Measurements from ENCODE around the gene ZNF217. TPM values are rescaled to one million over a fixed set of nuclear protein-coding genes. Genes with fewer than 3 reads are reported as not detected.

ZNF217 gene
- total and polyA plus RNA-seq, 9 of the 15 experiments (the other 6 are each of a cell fraction or from before 2014, with no cell fraction given), result 3.0 to 41.8 (median 16.8) TPM

DNA sequence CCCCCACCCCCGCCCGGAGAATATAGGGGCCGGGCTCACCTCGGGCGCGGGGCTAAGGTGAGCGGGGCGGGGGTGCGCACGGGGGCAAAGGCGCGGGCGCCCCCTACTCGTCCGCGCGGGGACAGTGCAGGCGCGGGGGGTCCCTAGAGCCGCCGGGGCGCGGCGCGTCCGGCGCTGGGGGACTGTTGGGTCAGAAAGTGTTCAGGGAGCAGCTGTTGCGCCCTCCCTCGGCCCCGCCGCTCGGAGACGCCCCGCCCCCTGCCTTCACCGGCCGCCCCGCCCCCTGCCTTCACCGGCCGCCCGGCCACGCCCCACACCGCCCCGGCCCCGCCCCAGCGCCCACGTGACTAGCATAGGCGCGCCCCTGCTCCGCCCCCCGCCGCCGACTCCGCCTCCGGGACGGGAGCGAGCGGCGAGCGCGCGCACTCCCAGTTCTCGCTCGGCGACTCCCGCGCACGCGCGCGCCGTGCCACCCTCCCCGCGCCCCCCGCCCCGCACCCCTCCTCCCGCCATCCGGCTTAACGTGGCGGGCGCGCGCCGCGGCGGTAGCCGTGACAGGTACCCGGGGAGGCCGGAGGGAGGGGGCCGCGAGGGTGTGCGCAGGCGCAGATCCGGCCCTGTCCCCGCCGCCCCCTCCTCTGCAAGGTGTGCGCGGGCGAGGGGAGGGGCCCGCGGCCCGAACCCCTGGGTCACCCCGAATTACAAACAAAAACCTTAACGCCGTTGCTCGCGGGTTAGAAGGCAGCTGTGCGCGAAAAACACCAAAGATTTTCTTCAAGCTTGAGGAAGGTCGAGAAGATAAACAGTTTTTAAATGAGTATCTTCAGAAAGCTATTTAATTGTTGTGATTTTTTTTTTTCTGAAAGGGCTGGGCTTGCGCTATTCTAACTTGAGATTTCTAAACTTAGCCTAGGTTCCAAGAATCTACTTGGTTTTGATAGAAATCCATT is 704 bp upstream of the ZNF217 start (continued):
- no peak for TF ChIP-seq ZNF780A (CRISPR knock-in tag; IDR thresholded peaks at IDR 0.05)
- TF ChIP-seq, protein P1, sequence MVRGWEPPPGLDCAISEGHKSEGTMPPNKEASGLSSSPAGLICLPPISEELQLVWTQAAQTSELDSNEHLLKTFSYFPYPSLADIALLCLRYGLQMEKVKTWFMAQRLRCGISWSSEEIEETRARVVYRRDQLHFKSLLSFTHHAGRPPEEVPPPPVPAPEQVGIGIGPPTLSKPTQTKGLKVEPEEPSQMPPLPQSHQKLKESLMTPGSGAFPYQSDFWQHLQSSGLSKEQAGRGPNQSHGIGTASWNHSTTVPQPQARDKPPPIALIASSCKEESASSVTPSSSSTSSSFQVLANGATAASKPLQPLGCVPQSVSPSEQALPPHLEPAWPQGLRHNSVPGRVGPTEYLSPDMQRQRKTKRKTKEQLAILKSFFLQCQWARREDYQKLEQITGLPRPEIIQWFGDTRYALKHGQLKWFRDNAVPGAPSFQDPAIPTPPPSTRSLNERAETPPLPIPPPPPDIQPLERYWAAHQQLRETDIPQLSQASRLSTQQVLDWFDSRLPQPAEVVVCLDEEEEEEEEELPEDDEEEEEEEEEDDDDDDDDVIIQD (CRISPR knock-in tag; IDR thresholded peaks at IDR 0.05), result no peak
- no peak for TF ChIP-seq DDX20 (tag; IDR thresholded peaks at IDR 0.05; ENCODE audit: low read depth)
- TF ChIP-seq FOXP1 (CRISPR knock-in tag; IDR thresholded peaks at IDR 0.05), result no peak
- TF ChIP-seq ZNF699 (CRISPR knock-in tag; IDR thresholded peaks at IDR 0.05; ENCODE audit: insufficient replicate concordance), result no peak
- TF ChIP-seq, protein P2, sequence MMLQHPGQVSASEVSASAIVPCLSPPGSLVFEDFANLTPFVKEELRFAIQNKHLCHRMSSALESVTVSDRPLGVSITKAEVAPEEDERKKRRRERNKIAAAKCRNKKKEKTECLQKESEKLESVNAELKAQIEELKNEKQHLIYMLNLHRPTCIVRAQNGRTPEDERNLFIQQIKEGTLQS (IDR thresholded peaks at IDR 0.05), result no peak
- TF ChIP-seq, protein P2 (CRISPR knock-in tag; conservative IDR thresholded peaks at IDR 0.05), result no peak
- TF ChIP-seq, protein P3, sequence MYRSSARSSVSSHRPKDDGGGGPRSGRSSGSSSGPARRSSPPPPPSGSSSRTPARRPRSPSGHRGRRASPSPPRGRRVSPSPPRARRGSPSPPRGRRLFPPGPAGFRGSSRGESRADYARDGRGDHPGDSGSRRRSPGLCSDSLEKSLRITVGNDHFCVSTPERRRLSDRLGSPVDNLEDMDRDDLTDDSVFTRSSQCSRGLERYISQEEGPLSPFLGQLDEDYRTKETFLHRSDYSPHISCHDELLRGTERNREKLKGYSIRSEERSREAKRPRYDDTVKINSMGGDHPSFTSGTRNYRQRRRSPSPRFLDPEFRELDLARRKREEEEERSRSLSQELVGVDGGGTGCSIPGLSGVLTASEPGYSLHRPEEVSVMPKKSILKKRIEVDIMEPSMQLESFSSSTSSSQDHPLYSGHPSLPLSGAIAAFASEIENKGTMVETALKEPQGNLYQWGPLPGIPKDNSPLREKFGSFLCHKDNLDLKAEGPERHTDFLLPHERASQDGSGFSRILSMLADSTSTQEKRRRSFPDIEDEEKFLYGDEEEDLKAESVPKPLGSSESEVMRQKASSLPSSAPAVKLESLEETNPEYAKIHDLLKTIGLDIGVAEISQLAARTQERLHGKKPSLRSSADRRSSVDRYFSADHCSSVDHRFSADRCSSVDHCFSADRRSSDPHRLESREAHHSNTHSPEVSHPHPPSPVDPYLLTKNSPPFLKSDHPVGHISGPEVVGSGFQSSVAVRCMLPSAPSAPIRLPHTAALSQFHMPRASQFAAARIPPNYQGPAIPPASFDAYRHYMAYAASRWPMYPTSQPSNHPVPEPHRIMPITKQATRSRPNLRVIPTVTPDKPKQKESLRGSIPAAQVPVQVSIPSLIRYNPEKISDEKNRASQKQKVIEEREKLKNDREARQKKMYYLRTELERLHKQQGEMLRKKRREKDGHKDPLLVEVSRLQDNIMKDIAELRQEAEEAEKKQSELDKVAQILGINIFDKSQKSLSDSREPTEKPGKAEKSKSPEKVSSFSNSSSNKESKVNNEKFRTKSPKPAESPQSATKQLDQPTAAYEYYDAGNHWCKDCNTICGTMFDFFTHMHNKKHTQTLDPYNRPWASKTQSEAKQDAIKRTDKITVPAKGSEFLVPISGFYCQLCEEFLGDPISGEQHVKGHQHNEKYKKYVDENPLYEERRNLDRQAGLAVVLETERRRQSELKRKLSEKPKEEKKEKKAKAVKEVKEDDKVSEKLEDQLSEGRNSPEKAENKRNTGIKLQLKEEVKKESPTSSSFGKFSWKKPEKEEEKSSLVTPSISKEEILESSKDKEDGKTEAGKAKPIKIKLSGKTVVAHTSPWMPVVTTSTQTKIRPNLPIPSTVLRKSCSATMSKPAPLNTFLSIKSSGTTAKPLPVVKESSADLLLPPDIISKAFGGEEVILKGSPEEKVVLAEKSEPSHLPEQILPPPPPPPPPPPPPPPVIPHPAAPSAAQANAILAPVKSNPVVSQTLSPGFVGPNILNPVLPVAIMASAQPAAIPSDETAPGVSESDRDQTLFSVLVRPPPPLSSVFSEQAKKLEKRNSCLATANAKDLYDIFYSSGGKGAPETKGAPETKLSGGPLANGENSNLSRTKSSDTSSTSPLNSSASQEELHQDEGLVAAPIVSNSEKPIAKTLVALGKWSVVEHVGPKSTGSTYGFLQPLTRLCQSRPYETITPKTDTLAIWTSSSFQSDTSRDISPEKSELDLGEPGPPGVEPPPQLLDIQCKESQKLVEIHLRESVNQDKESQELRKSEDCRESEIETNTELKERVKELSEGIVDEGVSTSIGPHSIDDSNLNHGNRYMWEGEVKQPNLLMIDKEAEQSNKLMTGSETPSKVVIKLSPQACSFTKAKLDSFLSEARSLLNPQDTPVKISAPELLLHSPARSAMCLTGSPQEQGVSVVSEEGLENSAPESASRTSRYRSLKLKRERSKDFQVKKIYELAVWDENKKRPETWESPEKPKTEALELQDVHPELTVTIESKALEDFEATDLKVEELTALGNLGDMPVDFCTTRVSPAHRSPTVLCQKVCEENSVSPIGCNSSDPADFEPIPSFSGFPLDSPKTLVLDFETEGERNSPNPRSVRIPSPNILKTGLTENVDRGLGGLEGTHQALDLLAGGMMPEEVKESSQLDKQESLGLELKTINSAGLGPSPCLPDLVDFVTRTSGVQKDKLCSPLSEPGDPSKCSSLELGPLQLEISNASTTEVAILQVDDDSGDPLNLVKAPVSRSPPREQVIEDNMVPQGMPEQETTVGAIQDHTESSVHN (IDR thresholded peaks at IDR 0.05; ENCODE audit: borderline replicate concordance in 1 of 2, low read depth in 1 of 2), result no peak
- no peak for TF ChIP-seq NFXL1 (CRISPR knock-in tag; IDR thresholded peaks at IDR 0.05)
- TF ChIP-seq ZNF75A (CRISPR knock-in tag; IDR thresholded peaks at IDR 0.05), result no peak
- TF ChIP-seq CBX5 (IDR thresholded peaks at IDR 0.05; ENCODE audit: borderline replicate concordance, low read depth), result no peak
- TF ChIP-seq PHB2 (IDR thresholded peaks at IDR 0.05; ENCODE audit: low read depth), result no peak
- TF ChIP-seq ZNF12 (CRISPR knock-in tag; IDR thresholded peaks at IDR 0.05), result no peak
- TF ChIP-seq ZZZ3 (IDR thresholded peaks at IDR 0.05), result no peak
- TF ChIP-seq, protein P4, sequence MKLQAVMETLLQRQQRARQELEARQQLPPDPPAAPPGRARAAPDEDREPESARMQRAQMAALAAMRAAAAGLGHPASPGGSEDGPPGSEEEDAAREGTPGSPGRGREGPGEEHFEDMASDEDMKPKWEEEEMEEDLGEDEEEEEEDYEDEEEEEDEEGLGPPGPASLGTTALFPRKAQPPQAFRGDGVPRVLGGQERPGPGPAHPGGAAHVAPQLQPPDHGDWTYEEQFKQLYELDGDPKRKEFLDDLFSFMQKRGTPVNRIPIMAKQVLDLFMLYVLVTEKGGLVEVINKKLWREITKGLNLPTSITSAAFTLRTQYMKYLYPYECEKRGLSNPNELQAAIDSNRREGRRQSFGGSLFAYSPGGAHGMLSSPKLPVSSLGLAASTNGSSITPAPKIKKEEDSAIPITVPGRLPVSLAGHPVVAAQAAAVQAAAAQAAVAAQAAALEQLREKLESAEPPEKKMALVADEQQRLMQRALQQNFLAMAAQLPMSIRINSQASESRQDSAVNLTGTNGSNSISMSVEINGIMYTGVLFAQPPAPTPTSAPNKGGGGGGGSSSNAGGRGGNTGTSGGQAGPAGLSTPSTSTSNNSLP (IDR thresholded peaks at IDR 0.05; ENCODE audit: borderline replicate concordance, low read depth, low read length), result no peak
